Gastrocnemius medialis (tissue), 4 donors: ENCODE data around the gene SUPT3H.

Experiments used
- CTCF ChIP-seq, 5 experiments: fragments of 450-650 bp in 3 of 5; fragments of 200-600 bp in 2 of 5; sonication (generic) in 2 of 5; IDR thresholded peaks in 4 of 5; conservative IDR thresholded peaks in 1 of 5; 1 replicate in 4 of 5; 2 replicates in 1 of 5; pipeline ENCODE4 v1.5.1; 2016 to 2019; ENCODE audit warnings: antibody characterized with exemption in 5 of 5, mild to moderate bottlenecking in 3 of 5, moderate library complexity in 3 of 5
- POLR2A ChIP-seq, 2 donors: fragments of 450-650 bp; IDR thresholded peaks; one replicate each; pipeline ENCODE4 v1.6.1; 2017; ENCODE audit warnings: antibody characterized with exemption in 2 of 2, mild to moderate bottlenecking in 2 of 2, moderate library complexity in 2 of 2

GRCh38 chr6:44898296-44898930 is 479.3 kb downstream of the SUPT3H start:
- no peak for TF ChIP-seq CTCF (IDR thresholded peaks at IDR 0.05 in 4 of 5, conservative IDR thresholded peaks at IDR 0.05 in 1 of 5)
- TF ChIP-seq POLR2A (IDR thresholded peaks at IDR 0.05), result no peak
